GM21390 (cell line): ENCODE data around the gene SLC35B1.
"Not testable (repeated sequence)": the region's sequence is repeated elsewhere in the genome, so short reads cannot be mapped to it uniquely, and the experiment has no call there.

Experiments
- ATAC-seq: cut with Tn5 transposase; IDR thresholded peaks from one replicate; pipeline ENCODE4 v1.9.1; 2021; ENCODE audit not compliant: unreplicated experiment

Gene SLC35B1

DNA sequence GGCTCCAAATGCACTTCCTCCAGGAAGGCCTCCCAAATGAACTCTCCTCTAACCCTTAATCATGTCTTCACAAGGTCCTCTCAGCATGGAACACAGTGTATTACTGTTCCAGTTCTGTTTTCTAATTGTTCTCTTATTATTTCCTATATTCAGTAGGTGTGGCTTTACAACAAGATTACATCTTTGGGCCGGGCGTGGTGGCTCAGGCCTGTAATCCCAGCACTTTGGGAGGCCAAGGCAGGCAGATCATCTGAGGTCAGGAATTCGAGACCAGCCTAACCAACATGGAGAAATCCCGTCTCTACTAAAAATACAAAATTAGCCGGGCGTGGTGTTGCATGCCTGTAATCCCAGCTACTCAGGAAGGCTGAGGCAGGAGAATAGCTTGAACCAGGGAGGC, 34.1 kb downstream of the SLC35B1 start:
- ATAC-seq: not testable (repeated sequence)

DNA sequence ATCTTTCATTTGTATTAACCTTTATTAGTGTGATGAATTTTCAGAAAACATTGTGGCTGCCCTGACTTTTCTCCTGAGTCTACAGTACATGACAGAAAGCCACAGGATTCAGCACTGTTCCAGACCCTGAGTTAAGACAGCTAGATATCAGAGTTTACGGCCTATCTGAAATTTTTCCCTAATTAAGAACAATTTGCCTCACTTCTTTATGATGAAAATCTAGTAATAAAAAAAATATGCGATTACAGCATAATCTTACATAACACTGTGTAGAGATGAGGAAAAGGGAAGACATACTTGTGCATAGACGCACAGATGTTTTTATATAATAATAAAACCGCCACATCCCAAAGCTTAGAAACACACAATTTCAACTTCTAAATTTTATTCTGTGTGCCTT, 37.1 kb downstream of the SLC35B1 start:
- ATAC-seq: no peak

DNA sequence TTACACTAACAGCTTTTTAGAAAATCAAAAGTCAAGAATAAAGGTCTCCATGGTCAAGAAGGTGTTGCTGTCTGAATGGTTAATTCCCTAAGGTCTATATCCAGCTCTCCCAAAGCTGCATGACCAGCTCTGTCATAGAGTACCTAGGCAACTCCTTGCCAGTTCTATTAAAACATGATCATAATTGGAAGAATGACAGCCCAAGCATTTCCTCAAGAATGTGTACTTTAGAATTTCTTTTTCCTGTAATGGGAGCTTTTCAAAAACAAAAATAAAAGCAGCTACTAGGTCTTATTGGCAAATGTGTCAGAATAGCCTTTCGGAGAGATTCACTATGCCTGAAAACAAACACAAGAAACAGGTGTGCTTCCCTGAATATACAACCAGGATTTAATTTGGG, 37.8 kb downstream of the SLC35B1 start:
- ATAC-seq: no peak

DNA sequence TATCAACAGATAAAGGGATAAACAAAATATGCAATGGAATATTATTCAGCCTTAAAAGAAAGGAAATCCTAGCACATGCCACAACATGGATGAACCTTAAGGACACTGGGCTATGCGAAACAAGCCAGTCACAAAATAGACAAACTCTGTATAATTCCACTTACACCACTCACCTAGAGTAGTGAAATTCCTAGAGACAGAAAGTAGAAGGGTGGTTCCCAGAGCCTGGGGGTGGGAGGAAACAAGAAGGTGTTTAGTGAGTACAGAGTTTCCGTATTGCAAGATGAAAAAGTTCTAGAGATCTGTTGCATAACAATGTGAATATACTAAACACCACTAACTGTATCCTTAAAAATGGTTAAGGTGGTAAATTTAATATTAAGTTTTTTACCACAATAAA, 39.9 kb downstream of the SLC35B1 start:
- ATAC-seq: no peak

DNA sequence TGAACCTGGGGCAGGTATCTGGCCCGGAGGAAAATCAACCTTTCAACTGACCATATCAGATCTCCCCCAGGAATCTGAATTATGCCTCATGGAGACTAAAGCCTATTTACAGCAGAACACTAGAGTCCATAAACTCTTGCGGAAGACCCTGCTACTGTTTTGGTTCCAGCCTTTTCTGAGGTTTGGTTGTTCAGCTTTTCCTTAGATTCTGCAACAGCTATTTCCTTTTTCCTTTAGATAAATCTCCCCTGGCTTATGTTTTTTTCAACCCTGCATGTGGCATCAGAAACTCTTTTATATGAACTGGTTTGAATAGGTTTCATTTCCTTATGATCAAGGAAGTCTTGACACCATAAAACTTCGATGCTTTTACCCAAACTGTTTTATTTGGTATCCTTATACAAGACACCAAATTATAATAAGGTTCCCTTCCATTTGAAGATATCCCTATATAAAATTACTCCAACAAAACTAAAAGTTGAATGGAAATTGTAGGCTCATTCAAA, 43.0 kb downstream of the SLC35B1 start:
- ATAC-seq: no peak

DNA sequence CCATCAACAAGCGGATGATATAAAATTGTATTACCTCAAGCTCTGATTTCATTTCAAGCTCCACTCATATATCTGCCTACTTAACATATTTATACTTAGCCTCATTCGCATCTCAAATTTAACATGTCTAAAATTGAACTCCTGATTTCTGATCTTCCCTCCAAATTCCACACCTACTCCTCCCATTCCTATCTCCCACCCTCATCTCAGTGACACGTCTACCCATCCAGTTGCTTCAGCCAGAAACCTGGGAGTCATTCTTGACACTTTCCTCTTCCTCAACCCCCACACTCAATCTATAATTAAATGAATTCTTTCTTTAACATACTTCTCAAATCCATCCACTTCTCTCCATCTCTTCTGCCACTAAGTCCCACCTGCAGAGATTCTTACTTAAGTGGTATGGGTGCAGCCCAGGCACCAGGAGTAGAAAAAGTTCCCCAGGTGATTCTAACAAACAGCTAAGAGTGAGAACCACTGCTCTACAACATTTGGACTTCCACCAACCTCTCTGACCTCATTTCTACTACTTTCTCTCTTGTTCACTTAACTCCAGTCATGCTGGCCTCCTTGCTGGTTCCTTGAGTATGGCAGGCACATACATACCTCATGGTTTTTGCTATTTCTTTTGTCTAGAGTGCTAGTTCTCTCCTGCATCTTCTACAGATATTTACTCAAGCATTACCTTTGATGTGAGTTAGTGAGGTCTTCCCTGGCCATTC, 47.9 kb downstream of the SLC35B1 start:
- ATAC-seq: no peak

DNA sequence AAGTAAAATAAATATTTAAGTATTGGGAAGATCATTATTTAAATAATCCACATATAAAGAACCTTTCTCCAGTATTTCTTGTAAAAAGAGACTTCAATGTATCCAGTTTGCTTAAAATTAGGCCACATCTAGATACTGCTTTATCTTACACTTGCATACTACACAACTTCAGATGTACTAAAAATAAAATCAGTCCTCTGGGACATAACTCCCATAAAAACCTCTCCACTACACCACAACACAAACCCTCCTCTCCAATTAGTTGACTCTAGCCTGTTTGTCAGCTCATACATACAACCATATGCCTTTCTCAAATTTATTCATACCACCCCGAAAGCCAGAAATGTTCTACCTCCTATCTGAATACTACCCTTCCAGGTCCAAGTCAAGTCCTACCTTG, 51.5 kb downstream of the SLC35B1 start:
- no peak for ATAC-seq
